ENCODE measurements around the gene PLPP1.

Gene PLPP1

DNA sequence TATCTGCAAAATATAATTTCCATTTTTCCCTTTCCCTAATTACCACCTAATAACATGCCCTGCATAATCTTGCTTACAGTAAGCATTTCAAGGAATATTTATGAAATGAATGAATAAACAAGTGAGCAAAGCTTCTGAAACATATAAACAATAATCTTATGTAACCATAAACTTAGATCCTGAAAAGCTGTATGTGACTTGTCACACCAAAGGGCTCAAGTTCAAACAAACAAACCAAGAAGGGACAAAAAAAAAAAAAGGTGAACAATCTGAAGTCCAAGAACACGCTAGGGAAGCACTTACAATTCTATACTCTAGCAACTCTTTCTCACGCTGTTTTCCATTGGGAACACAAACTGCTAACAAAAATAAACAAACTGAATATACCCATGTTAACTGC lies 36.3 kb downstream of the PLPP1 start:
- no peak for DNase-seq

DNA sequence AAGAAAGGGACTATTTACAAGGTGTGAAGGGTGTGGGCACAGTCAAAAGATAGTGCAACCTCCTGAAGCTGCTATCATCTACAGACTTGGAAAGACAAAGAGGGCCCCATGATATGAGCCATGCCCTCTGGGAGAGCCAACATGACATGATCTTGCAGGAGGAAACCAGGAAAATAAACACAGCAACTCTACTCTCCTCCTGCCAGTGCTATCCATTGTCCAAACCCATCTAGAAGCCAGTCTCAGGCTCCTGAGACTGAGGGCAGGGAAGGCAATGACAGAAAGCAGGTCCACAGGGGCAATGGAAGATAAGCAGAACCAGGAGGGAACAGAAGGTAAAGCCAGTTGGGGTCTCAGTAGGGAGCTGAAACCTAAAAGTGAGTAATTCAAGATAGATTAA lies 37.1 kb downstream of the PLPP1 start:
- DNase-seq = no peak

DNA sequence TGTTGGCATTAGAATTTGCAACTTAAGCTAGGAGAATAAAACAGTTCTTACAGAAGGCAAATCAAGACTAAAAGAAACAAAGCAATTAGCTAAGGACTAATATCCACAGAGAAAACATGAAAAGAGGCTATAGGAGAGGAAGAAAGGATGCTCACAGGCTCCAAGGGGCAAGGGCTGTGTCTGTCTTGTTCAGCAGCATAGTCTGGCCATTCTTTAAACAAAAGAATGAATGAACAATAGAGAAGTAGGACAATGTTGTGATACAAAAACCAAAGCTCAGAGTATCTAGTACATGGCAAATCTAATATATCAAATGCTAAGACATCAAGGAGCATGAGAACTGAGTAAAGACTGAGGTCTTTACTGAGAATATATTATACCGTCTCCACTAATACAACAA lies 39.5 kb downstream of the PLPP1 start:
- no peak for DNase-seq

DNA sequence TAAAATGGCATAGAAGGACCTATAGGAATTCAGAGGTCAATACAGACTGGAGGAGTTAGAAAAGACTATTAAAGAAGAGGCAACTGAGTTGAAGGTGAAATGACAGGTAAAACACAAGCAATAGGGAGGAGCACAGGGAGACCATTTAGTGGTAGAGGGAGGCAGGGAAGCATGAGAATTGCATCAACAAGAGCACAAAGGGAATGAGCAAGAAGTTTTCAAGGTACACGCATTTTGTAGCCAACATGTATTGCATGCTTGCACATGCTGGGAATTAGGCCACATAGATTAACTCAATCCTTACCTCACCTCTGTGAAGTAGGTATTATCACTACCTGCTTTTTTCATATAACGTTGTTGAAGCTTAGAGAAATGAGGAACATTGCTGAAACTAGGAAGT lies 42.3 kb downstream of the PLPP1 start:
- DNase-seq = no peak

DNA sequence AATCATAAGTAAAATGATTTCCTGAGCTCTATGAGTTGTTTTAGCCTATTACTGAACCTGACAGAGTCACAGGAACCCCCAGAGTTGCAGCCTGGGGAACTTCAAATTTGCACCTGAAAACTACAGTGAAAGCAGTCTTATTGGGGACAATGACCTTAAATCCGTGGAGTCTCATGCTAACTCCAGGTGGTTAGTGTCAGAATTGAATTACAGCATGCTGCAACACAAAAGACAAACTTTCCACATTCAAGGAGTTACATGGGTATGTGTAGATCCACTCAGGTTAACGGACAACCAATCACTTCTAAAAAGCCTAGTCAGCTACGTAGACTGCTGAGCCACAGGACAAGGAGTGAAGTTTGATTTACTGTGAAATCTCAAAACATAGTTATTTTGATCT lies 49.7 kb downstream of the PLPP1 start:
- no peak for DNase-seq

DNA sequence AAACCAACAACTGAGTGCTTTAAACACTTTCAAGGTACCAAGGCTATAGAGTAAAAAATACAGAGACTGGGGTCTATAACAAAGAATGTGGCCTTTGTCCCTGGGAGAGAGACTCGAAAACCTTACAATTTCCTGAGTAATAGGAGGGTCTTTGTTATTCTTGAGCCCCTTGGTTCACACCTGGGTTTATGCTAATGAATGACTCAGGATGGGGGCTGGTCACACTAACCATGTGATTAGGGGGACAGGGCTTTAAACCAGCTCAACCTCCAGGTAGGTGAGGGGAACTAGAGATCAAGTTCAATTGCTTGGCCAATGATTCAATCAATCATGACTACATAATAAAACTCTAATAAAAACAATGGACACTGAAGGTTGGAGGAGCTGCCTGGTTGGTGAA lies 50.2 kb downstream of the PLPP1 start:
- DNase-seq = no peak

DNA sequence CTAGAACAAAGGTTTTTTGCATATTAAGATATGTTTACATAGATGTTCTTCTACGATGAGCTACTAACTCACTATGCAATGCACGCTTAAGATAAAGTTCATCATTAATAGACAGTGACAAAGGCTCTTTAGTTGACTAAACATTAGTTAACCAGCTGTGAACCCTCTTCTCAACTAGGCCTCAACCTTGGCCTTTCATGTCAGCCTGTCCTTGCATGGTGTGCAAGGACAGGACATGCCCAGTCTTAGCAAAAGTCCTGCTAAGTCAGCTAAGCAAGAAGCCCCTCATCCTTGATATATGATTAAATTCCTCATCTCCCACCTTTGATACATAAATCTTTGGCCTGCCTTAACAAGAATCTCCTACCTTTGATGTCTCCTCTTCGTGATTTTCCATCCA lies 50.9 kb downstream of the PLPP1 start:
- no peak for DNase-seq

DNA sequence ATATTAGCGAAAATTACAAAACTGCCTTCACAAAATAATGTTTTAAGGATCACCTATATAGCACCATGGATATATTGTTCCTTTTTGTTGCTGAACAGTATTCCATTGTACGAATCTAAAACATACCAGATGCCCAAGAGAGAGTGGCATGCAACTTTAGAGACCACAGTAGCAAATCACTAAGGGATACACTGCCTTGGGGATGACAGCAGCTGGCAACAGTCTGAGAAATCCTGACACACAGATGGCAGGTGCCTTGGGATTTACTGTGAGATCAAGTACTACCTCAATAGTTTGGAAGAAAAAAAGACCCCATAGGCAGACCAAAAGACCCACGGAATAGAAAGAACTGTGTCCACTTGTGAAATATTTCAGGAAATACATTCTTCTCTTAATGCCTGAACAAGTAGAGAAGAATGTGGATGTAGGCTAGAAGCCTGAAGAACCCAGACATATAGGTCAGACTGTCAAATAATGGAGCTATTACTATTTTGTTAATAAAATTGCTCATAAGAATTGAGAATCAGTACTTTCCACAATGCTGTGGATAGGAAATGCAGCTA lies 53.4 kb downstream of the PLPP1 start:
- no peak for DNase-seq

DNA sequence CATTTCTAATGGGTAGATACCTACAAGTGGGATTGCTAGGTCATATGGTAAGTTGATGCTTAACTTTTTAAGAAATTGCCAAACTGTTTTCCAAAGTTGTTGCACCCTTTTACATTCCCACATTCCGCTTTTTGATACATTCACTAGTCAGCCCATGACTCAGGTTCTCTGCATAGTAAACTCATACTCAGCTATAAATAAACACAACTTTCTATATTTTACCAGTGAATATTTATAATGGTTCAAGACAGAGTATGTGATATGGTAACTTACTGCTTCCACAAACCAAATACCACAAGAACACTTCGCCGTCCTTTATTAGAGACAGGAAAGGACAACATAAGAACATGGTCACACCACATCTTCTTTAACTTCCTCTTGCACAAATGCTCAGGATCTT lies 54.0 kb downstream of the PLPP1 start:
- DNase-seq = no peak

DNA sequence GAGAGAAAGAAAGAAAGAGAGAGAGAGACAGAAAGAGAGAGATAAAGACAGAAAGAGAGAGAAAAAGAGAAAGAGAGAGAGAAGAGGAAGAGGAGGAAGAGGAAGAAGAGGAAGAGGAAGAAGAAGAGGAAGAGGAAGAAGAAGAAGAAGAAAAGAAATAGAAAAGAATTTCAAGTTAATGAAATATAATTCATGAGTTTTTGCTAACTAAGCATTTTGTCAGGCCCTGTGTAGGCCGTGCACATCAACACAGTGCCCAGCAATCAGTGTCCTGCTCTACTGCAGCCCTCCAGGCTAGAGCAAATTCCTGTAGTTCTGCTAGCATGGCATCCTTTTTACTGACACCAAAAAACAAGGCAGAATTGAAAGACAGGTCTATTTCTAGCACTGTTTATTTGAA lies 62.1 kb downstream of the PLPP1 start:
- no peak for DNase-seq

DNA sequence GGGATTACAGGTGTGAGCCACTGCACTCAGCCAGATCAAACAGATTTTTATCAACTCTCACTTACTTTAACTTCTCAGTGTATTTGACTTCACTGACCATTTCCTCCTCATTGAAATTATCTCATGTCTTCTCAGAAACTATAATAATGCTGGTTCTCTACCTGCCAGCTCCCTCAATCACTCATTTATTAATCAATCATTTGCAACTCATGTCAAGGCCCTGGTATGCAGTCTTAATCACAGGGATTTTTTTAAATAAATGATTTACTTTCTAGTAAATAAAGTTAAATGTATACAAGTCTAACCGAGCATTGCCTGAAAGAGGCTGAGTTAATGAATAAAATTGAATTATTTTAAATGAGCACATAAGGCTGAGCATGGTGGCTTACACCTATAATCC lies 63.3 kb downstream of the PLPP1 start:
- no peak for DNase-seq

DNA sequence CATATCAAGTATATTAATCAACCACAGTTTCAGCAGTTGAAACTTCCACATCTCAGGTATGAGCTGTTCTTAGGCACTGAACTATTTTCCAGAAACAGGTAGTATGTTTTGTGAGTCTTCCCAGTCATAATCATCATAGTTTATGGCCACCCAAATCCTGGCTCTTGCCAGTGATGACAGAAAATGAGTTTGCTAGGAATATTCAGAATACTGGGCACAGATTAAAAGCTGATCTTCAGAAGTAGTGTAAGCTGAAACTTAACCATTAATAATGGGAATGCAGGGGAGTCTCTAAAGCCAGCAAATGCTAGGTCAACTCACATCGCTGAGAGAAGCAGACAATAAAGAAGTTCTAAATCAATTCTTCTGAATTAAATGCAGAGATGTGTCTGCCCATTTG lies 64.5 kb downstream of the PLPP1 start:
- DNase-seq = no peak

DNA sequence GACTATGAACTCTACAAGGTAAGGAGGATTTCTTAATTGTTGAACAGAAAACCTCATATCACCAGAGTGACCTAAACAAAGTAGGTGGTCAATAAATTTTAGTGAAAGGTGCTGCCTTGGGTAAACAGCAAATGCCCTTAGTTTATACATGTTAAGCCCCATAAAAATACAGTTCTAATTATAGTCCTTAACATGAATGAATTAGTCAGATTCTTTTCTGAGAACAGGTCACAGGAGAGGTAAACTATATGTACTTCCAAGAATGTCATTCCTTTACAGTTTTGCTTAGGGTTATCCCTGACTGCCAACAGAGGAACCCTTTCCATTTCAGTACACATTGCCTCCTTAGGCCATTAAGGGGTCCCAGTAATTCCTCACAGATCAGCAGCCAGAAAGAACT lies 64.9 kb downstream of the PLPP1 start:
- no peak for DNase-seq

DNA sequence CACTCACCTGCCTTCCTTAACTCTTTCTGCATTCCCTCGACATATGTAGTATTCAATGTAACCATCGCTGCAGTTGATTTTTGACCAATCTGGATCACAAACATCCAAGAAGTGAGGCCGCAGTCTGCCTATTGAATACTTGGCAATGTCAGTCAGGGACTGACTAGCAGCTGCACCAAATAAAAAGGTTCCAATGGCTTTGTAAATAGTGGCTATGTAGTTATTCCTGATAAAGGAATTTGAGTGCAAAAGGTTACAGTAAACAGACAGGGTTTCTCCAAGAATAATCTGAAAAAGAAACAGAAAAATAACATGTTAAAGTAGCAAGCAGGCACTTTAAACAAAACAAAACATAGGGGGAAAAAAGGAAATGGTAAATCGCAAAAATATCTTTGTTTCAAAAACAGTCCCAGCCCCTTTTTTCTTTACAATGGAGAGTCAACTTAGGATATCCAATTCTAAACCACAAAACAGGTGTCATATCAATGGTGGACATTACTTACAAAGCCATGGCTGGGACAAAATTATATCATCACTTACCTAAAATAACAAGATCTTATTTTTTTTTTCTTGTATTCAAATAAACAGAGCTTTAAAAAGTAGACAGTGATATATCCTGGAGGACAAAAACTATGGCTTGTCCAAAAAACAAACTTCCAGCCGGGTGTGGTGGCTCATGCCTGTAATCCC lies 66.8 kb downstream of the PLPP1 start:
- DNase-seq = no peak

DNA sequence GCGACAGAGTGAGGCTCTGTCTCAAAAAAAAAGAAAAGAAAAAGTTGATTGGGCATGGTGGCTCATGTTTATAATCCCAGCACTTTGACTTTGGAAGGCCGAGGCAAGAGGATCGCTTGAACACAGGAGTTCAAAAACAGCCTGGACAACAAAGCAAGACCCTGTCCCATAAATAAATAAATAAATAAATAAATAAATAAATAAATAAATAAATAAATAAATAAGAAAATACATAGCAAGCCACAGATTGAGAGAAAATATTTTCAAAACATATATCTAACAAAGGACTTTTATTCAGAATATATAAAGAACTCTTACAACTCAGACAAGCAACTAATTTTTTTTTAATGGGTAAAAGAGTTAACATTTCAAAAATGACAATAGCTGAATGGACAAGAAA lies 71.2 kb downstream of the PLPP1 start:
- no peak for DNase-seq

DNA sequence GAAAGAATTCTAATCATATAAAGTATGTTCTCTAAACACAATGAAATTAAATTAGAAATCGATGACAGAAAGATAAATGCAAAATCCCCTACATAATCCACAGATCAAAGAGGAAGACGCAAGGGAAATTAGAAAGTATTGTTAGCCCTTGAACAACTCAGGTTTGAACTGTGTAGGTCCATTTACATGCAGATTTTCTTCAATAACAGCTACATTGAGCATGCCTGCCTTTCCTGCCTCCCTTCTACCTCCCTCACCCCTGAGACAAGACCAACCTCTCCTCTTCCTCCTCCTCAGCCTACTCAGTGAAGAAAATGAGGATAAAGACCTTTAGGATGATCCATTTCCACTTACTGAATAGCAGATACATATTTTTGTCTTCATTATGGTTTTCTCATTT lies 75.2 kb downstream of the PLPP1 start:
- no peak for DNase-seq

DNA sequence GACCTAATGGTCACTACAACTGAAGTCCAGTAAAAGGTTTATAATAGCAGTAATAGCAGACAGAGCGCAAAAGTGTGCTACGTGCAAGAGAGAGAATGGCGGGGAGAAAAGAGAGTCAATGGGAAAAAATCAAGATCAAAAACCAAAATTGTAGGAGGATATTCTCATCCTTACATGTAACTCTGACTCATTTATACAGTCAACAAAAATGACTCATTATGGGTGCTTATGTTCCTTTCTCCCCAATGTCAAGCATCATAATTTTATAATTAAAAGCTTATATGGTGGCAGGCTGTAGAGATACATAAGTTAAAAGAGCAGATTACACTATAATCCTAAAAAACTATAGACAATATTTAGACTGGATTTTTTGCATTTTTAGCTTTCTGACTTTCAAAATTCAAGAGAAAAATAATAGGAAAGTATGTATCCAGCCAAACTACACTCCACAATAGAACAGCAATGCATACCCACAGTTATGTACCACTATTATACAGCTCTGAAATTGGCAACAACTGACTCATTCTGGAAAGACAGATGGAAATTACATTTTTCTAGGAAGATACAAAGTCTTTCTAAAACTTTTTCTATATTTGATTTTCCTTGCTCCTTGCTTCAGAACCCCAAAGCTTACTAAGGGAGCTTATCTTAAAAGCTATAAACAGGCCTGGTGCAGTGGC lies 78.4 kb downstream of the PLPP1 start:
- DNase-seq = no peak

DNA sequence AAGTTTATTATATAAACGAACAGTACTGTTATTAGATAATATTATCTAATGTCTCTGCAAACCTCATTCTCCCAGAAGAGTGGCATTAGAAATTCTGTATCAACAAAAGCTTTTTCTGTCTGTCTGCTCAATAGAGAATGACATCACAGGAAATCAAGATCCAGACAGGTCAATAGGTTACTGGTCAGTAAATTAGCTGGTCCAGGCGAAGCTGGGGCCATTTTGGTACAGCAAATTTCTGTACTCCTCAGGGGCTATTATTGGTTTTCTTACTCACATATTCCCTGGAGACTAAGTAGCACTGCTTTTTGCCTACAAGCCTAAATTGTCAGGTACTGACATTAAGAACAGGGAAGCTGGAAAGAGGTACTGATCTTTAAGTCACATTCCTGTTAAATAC lies 80.5 kb downstream of the PLPP1 start:
- no peak for DNase-seq

DNA sequence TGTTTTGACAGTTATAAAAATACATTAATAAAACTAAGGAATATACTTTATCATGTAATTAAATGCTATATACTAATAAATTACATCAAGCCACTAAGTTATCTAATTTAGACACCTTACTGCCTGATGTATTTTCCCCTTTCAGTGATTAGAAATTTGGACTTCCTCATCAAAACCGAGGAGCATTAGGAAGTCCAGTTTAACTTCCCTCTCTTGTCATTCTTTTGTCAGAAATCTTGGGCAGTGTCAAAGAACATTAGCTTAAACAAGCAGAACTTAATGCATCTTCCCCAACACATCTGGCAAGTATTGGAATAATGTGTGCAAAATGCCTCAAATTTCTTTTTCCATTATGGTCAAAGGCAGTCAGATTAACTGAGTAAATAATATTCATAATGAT lies 81.6 kb downstream of the PLPP1 start:
- no peak for DNase-seq

DNA sequence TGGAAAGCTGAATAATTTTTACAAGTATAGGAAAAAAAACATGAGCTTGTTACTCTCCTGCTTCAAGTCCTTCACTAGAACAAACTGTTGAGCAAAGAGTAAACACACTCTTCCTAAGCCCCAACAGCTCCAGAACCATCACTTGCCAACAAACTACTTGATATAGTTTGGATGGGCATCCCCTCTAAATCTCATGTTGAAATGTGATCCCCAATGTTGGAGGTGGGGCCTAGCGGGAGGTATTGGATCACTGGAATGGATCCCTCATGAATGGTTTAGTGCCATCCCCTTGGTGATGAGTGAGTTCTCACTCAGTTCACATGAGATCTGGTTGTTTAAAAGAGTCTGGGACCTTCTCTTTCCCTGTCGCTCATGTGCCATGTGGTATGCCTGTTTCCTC lies 82.8 kb downstream of the PLPP1 start:
- no peak for DNase-seq

DNA sequence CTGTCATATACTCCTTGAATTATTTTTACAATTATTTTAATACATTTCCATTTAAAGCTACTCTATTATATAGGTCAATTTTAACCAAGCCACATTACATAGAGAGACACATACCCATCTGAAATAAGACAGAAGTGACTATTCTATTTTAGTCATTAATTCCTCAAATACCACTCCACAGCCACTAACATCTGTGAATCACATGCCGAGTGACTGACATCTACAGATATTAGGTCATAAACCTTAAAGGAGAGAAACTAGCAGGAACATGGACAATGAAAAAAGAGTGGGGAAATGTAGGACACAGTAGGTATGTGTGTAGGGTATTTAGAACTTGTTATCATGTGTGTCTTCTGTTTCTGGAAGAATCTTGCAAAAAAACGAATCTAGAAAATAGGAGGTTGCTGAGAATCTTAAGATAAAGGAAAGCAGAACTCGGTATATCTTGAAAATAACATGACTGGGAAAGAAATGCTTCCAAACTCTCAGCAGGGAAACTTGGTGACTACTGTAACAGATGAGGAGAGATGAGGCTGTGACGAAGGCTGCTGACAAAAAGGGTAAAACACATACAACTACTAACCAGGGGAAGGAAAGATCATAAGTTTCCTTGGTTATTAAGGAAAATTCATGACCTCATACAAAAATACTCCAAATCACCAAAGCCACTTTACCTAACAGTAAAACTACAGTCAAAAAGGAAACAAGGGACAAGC lies 84.6 kb downstream of the PLPP1 start:
- DNase-seq = no peak

DNA sequence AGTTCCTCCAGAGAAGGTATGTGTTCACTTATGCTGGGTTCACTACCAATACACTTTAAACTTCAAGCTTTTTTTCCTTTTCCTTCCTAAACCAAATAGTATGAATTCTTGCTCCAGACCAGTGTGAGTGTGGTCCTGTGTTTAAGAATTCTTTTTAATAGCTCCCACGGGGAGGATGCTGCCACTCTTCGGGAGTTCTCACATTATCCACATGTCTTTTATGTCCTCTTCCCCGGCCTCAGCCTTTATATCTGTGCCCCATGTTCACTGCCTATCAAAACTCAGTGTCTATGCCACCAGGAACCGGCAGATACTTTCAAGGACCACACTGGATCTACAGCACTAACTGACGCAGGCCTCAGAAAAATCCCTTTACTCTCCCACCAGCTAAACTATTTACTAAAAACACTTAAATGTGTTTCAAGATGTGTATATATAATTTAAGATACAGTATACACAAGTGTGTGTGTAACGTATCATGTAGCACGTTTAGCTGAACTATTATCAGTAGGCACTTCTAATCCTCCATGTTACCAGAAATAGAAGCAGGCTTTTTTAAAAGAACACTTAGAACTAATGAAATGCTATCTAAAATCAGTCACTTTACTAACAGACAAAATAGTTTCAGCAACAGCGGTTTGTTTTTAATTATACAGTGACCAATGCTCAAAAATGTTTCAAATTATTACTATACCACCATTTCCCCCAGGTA lies 88.0 kb downstream of the PLPP1 start:
- DNase-seq = no peak

DNA sequence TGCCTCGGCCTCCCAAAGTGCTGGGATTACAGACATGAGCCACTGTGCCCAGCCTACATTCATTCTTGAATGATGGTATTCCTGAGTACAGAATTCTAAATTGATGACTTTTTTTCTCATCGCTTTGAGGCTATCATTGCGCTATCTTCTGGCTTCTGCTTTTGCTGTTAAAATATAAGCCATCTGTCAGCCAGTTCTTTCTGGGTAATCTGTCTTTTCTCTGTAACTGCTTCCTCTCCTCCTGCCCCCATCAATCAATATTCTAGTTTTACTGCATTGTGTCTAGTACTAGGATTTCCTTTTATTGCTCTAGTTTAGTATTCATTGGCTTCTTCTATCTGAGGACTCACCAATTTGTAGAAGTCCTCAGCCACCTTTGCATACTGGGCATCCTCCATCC lies 89.0 kb downstream of the PLPP1 start:
- no peak for DNase-seq

DNA sequence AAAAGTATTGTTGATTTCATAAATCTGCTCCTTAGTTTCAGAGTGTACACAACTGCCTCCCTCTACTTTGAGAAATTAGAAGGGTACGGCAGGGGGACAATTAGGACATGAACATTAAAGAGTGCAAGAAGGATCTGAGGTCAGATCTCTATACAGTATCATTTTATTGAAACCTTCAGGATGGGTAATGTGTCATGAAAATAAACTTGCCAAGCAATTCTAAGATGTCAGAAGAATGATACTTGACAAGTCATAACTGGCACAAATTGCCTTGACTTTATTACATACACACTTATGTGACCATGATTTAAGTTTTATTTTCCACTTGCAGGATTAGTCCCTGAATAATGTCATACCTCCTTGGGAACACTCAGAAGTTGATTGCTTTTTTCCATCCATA lies 92.8 kb downstream of the PLPP1 start:
- no peak for DNase-seq

Data from NK-92 treated with Interleukin-12 subunit alpha and Interleukin-12 subunit beta, amount 100 ng/mL, for 24 hours (cell line).